CD4-positive, alpha-beta T cell treated with Interferon alpha-2 for 1 hour (primary cell): Measurements from ENCODE around the gene KIDINS220.
A peak's percentile ranks its signal among the peaks of the same experiment; 100 is the strongest.

Source experiments
- DNase-seq, 2 donors: peaks; one replicate each; pipeline ENCODE4 v3.0.0-alpha.2; 2020 to 2022

The KIDINS220 gene

DNA sequence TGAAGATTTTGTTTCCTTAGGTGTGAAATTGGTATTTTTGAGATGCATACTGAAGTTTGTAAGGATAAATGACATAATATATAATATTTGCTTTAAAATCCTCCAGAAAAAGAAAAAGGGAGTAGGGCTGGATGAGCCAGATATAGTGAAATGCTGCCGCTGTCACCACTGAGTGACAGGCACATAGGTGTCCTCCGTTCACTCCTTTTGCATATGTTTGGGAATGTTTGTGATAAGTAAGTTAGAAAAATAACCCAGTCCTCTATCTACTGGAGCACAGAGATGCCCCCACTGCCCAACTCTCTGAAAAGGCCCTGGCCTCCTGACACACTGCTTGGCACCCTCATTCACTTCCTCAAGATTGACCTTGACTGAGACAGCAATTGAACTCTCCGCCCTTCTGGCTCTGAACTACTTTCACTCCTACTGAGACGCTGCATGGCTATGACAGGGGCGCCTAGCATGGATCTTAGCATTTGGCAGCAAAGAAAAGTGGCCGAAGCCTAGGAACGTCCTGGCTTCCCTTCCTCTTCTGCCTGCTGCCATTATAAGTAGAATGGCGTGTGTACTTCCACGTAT, 145.5 kb downstream of the KIDINS220 start:
- DNase-seq, result no peak

DNA sequence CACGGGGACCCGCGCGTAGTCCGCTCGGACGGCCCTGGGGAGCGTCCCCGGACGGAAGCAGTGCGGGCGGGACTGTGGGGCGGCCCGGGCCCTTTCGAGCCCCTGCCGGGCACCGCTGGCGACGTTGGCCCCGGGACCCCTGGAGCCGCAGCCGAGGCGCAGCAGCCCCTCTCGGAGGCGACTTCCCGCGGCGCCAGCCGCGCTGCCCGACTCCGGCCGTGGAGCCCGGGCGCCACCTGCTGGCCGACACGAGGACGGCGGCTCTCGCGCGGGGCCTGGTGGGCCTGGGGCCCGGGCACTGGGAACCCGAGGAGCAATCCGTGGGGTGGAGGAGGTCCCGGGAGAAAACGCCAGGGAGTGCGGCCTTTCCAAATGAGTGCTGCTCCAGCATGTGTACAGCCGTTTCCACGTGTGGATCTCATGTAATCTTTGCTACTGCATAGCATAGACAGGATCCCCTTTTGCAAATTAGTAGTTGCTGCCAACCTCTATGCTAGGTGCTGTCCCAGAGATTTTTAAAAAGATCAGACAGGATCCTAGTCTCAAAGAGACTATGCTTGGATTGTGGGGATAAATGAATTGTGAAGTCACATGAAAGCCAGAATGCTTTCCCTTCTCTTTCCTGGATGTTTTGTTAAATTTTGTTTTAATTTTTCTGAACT, 151.6 kb downstream of the KIDINS220 start:
- peak; percentile 70 to 82 for DNase-seq

DNA sequence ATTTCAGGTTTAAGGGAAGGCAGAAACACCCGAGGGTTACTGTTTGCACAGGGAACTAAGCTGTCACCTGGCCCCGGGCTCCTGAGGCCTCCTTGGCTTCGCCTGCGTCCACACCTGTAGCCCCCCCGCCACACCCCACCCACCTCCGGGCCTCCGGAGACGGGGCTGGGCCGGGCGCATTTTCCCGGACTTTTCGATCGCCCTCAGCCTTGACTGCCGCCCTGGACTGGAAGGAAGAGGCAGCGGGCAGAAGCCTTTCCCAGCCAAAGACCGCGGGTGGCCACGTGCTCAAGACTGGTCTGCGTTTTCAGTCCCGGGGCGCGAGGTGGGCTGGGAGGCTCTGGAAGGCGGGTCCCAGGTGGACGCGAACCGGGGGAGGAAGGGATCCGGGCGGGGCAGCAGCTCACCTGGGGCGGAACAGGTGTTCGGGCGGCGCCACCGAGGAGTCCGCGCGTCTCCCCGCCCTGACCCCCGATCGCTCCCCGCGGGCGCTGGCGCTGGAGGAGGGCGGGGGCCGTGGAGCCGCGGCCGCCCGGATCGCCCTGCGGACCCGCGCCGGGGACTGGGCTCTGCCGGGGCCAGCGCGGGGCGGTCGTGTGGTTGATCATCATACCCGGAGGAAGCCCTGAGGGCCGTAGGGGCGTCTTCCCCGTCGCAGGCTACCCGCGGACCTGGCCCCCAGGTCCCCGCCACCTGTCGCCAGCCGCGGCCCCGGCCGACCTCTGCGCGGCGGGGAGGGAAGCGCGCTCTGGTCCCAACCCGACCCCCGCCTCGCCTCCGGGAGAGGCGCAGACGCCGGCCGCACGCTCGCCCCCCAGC, 152.3 kb downstream of the KIDINS220 start:
- DNase-seq, result peak; percentile 19 to 50

DNA sequence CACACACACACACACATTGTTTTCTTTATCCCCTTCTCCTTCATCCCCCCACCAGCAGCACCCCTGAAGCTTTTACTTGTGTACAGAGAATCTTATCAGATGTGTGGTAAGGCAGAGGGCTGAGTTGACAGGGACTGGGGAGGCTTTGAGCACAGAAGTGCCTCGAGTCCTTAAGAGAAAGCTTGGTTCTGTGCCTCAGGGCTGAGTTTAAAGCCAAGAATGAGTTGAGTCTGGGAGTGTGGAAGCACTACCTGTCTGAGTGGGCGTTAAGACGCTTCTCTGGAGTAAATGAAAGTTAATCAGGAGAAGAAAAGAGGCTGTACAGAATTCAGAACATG, 152.9 kb downstream of the KIDINS220 start:
- DNase-seq, result peak; percentile 27 to 60

DNA sequence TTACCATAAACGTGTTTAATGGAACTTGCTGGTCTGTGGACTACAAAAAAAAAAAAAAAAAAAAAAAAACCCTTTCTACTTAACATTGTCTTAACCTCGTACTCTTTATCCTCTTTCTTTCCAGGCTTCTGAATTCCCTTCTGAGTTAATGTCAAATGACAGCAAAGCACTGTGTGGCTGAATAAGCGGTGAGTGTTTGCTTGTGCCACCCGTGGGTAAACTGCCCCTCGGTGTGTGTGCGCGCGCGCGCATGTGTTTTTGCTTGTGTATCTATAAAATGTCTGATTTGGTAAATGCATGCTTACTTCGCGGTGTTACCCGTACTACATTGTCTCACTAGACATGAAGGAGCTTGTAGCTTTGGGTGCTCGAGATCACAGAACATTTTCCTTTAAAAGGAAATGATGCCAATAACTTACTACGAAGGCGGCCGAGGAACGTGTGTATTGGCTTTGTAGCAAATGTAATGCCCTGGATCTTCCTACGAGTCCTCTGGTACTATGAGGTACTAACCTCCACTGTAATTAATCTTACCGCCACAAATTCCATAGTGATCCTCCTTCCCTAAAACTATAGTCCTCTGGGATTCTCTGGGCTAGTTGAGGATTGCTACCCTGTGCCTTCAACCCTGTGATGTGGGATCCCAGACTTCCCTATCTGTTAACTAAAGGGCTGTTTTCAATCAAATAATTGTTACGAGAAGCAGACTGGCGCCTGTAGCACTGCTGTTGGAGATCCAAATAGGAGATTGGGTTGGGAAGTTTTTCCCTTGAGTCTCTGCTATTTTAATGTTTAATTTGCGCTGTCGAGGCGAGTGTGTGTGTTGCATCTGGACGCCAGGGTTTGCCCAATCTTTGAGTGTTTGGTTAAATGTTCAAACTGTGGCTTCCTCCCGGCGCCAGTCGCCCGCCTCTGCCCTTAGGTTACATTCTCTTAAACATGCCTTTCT, 154.4 kb downstream of the KIDINS220 start:
- DNase-seq, result peak; percentile 40 to 60

DNA sequence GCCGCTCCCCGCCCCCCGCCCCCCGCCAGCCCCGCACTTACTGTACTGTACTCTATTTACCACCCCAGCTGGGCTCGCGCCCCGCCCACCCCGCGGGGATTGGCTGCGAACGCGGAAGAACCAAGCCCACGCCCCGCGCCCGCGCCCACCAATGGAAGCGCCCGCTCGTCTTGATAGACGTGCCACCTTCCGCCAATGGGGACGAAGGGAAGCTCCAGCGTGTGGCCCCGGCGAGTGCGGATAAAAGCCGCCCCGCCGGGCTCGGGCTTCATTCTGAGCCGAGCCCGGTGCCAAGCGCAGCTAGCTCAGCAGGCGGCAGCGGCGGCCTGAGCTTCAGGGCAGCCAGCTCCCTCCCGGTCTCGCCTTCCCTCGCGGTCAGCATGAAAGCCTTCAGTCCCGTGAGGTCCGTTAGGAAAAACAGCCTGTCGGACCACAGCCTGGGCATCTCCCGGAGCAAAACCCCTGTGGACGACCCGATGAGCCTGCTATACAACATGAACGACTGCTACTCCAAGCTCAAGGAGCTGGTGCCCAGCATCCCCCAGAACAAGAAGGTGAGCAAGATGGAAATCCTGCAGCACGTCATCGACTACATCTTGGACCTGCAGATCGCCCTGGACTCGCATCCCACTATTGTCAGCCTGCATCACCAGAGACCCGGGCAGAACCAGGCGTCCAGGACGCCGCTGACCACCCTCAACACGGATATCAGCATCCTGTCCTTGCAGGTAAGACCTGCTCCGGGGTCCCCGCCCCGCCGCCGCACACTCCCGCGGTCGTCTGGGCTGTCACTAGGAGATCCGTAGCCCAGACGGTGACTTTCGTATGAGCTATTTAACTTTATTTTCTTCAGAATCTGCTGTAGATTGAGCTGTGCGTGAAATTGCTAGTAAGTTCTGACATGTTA, 155.4 kb downstream of the KIDINS220 start, which contains the start of gene ID2:
Gene ID2 (plus strand): TSS at position 271 of the 907 bp plus-strand sequence. CDS start 110 bp downstream, at position 381.
- peak; percentile 98 to 99 for DNase-seq

DNA sequence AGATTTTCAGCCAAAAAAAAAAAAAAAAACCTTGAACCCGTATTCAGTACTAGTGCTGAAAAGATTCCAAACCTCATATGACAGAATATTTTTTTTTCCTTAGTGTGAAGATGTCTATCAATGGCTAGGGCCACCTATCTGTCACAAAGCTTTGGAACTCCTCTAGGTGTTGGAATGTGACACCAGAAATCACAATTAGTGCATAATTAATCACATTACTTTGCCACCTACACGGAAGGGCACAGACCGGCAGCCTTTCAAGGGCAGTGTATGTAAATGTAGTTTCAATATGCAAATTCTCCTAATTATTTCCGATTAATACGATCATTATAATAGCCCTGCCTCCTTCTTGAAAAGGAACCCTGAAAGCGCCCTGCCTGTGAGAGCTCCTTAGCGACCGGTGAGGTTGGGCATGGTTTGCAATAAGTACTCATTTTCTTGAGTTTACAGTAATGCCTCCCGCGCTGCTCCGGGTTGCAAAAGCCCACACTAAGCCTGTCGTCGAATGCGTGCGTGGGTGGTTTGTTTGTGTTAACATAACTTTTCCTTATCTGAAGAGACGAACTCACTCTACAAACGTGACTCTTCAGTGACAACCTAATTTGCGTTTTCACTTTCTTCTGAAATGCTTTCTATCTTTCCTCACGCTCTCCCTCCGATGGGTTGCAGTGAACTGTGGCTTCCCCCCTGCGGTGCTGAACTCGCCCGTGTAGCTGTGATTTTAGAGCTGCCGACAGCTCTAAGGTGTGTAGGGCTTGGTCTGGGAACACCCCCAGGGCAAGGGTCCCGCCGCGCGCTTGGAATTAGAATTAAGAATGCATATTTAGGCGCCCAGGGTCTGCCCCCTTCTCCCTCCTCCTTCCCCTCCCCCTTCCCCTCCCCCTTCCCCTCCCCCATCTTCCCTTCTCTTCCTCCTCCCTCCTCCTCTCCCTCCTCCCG, 156.3 kb downstream of the KIDINS220 start:
- DNase-seq, result peak; percentile 51 to 75

DNA sequence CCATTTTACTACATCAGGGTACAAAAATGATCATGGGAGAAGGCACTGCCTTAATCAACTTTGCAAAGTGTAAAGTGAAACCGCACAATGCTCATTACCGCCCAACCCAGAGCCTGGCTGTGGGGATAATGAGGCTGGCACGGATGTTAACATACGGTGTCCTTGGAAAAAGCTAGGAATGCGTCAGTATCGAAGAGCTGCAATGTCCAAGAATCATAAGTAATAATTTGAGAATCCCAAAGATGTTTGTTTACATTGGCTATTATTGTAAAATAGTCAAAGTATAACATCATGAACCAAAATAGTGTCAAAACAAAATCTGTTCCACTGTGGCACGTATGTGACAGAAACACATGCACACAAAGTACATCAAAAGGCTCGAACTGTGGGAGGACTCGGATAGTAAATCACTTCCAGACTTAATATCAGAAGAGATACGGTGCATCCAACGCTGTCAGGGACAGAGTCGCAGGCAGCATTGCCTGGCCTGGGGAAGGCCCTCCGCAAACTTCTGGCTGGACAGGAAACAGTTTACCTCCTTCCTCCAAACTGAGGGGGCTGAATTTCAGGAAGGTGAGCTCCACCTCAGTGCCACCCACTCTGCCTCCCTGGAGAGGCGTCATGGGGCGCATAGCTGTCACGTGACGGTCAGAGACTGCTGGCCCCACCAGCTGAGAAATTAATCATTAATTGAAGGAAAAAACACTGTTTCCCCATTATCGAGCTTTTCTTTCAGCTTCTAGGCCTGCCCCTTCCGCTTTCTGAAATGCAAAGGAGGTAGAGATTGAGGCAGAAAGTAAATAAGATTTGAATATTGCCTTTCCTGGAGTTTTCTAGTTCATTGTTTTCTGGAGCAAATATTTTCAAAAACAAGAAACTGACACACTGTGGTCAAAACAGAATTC, 157.3 kb downstream of the KIDINS220 start:
- peak in 1 of 2 donors; percentile 24 for DNase-seq

DNA sequence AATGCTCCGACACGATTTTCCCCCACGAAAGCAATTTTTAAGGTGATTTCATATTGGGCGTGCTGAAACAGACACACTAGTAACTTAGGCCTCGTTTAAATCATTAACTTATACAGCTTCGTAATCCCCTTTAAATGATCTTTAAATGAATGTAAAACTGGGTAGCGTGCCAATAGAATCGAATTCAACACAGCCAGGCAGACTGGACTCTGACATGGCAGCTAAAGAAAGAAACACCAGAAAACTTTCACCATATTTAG, 157.9 kb downstream of the KIDINS220 start:
- DNase-seq, result no peak
